PC-9 (cell line): ENCODE results near the gene MYRIP. TPM values are rescaled to one million over a fixed set of nuclear protein-coding genes. Genes with fewer than 3 reads are reported as not detected.

Experiments
- BruUV-seq: library from RNA; stranded (reverse); fragments of 400-500 nt; replicated peaks from 2 replicates; lab custom pipeline; 2021; lab: Mats Ljungman, UMichigan
- CTCF ChIA-PET: fragments of 300-600 bp; sonication (Branson Sonifier 250); formaldehyde crosslinking; loops from one replicate; lab custom pipeline; 2022; ENCODE audit warnings: antibody characterized with exemption; lab: Charles Lee
- POLR2A ChIA-PET: fragments of 300-600 bp; sonication (Branson Sonifier 250); formaldehyde crosslinking; loops from one replicate; lab custom pipeline; 2022; ENCODE audit warnings: antibody characterized with exemption; ENCODE audit not compliant: unreplicated experiment; lab: Charles Lee
- DNase-seq, 2 experiments: peaks; one replicate each; pipeline versions ENCODE4 v3.0.0 to v3.0.0-alpha.2; 2015 to 2022; ENCODE audit warnings: mixed read lengths in 1 of 2
- H2AFZ ChIP-seq: fragments of 200-600 bp; sonication (generic); 2 replicates; pipeline ENCODE4 v1.8.1; 2017; ENCODE audit warnings: antibody characterized with exemption
- H3F3A ChIP-seq: fragments of 200-600 bp; sonication (generic); 2 replicates; pipeline ENCODE4 v1.8.1; 2017; ENCODE audit warnings: antibody characterized with exemption, mild to moderate bottlenecking, low read depth; ENCODE audit not compliant: insufficient read depth
- H3K27ac ChIP-seq: fragments of 200-600 bp; sonication (generic); 2 replicates; pipeline ENCODE4 v1.6.1; 2016; ENCODE audit warnings: mixed run types
- H3K27me3 ChIP-seq: fragments of 200-600 bp; sonication (generic); 2 replicates; pipeline ENCODE4 v1.6.1; 2016; ENCODE audit warnings: low read depth, mixed run types; ENCODE audit not compliant: insufficient read depth
- H3K36me3 ChIP-seq: fragments of 200-600 bp; sonication (generic); 2 replicates; pipeline ENCODE4 v1.6.1; 2016; ENCODE audit warnings: low read depth, mixed run types
- H3K4me1 ChIP-seq: fragments of 200-600 bp; sonication (generic); replicated peaks from 2 replicates; pipeline ENCODE4 v1.6.1; 2016; ENCODE audit warnings: mixed run types; ENCODE audit not compliant: insufficient read depth
- H3K4me2 ChIP-seq: fragments of 200-600 bp; sonication (generic); 2 replicates; pipeline ENCODE4 v1.6.1; 2017; ENCODE audit warnings: mixed run types
- H3K4me3 ChIP-seq: fragments of 200-600 bp; sonication (generic); 2 replicates; pipeline ENCODE4 v1.6.1; 2016; ENCODE audit warnings: mixed run types
- H3K79me2 ChIP-seq: fragments of 200-600 bp; sonication (generic); 2 replicates; pipeline ENCODE4 v1.6.1; 2017; ENCODE audit warnings: low read depth, mixed run types
- H3K9me2 ChIP-seq: fragments of 200-600 bp; sonication (generic); 2 replicates; pipeline ENCODE4 v1.8.1; 2017; ENCODE audit warnings: mild to moderate bottlenecking; ENCODE audit not compliant: insufficient read depth
- H3K9me3 ChIP-seq: fragments of 200-600 bp; sonication (generic); 2 replicates; pipeline ENCODE4 v1.8.1; 2016; ENCODE audit warnings: low read depth; ENCODE audit not compliant: insufficient read depth
- H4K20me1 ChIP-seq: fragments of 200-600 bp; sonication (generic); 2 replicates; pipeline ENCODE4 v1.8.1; 2017; ENCODE audit not compliant: insufficient read depth
- EZH2 ChIP-seq: fragments of 200-600 bp; sonication (generic); IDR thresholded peaks from 2 replicates; pipeline ENCODE4 v1.8.0; 2017; ENCODE audit warnings: antibody characterized with exemption, low read depth
- intact Hi-C: fragments of 100-400 bp; cut with micrococcal nuclease; formaldehyde crosslinking; loops from one replicate; pipeline ENCODE4 v1.10.0; 2022; ENCODE audit not compliant: unreplicated experiment
- total RNA-seq: library from RNA; stranded (reverse); gene quantifications from 2 replicates; pipeline ENCODE4 v1.2.3, GENCODE V29; 2021
- TF ChIP-seq, protein P1 (sequence below): fragments of 200-600 bp; sonication (generic); conservative IDR thresholded peaks from 2 replicates; pipeline ENCODE4 v1.6.1; 2017; ENCODE audit warnings: mixed run types, antibody characterized with exemption, mild to moderate bottlenecking, moderate library complexity

The MYRIP gene
- total RNA-seq, 1 experiment from 2014 or later: not detected

DNA sequence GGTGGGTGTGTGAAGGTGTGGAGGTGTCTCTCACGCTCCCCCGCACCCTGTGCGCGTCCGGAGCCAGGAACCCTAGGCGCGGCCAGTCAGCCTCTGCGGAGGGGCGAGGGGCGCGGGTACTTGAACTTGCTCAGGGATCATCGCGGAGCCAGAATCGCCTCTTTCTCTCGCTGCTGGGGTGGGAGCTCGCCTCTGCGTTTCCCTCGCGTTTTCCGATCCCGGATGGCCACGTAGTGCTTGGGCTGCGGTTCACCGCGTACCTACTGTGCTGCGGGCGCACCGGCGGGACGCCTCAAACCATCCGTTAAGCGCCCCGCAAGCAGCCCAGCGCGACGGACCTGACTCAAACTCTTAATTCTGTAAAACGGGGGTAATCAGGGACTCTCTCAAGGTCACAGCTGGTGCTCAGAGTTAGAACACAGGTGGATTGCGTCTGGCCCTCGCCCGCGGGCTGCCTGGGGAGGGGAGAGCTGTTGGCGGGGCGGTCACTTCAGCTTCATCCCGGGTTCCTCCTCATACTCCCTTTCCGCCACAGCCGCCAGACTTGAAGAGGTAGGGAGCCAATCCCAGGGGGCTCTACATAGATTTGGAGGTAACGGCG, 686 bp downstream of the MYRIP start:
- Histone ChIP-seq H3K27me3 (0 out of 2 replicates have a peak, but pooled peaks cover 3% of the 10 kb centered on the region), H3K4me3 (no peak overlapping the region), H3K79me2 (no peaks in the 10 kb centered on the region), H3K9me3 (no peaks in the 10 kb centered on the region), H3K27ac (no peak overlapping the region), H3K9me2 (no peaks in the 10 kb centered on the region), H3K4me2 (no peak overlapping the region), H3F3A (no peaks in the 10 kb centered on the region), H2AFZ (no peak overlapping the region), H4K20me1 (no peaks in the 10 kb centered on the region), H3K36me3 (no peaks in the 10 kb centered on the region), H3K4me1 (no peaks in the 10 kb centered on the region)
- no peak for TF ChIP-seq EZH2
- TF ChIP-seq, protein P1, sequence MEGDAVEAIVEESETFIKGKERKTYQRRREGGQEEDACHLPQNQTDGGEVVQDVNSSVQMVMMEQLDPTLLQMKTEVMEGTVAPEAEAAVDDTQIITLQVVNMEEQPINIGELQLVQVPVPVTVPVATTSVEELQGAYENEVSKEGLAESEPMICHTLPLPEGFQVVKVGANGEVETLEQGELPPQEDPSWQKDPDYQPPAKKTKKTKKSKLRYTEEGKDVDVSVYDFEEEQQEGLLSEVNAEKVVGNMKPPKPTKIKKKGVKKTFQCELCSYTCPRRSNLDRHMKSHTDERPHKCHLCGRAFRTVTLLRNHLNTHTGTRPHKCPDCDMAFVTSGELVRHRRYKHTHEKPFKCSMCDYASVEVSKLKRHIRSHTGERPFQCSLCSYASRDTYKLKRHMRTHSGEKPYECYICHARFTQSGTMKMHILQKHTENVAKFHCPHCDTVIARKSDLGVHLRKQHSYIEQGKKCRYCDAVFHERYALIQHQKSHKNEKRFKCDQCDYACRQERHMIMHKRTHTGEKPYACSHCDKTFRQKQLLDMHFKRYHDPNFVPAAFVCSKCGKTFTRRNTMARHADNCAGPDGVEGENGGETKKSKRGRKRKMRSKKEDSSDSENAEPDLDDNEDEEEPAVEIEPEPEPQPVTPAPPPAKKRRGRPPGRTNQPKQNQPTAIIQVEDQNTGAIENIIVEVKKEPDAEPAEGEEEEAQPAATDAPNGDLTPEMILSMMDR: no peak
- ChIA-PET CTCF (no interaction called here), POLR2A (no interaction called here)
- BruUV-seq: no TSS peak
- DNase-seq: no peak
- intact Hi-C loops: no loop called here

DNA sequence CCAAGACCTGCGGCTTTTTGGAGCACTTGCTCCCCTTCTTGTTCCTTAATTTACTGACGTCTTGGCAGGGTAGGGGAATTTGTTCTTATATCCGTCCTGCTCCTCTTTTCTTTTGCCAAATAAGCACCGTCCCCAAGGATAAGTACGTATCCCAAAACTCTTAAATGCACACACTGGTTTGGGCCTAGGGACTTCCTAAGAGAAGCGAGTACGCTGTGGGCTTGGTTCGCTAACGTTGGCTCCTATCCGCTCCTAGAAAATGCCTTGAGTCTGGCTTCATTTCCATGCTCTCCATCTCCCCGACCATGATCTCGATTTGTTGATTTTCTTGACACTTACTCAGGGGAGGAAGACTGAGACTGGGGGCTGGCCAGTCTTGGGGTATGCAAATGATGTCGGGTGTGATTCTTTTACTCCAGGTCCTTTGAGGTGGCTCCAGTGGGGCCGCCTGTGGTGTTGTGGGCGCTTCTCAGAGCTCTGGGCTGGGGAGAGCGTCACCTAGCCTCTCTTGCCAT, 1.3 kb downstream of the MYRIP start:
- no peak for TF ChIP-seq EZH2
- TF ChIP-seq, protein P1: no peak
- H3K27me3 ChIP-seq: 0 out of 2 replicates have a peak, but pooled peaks cover 3% of the 10 kb centered on the region
- no TSS peak for BruUV-seq
- no peak for DNase-seq
- H3K4me1 ChIP-seq: no peaks in the 10 kb centered on the region
- H3K4me3 ChIP-seq: no peak overlapping the region
- no peak overlapping the region for H2AFZ ChIP-seq
- no peak overlapping the region for H3K4me2 ChIP-seq
- H4K20me1 ChIP-seq: no peaks in the 10 kb centered on the region
- H3K9me3 ChIP-seq: no peaks in the 10 kb centered on the region
- no peaks in the 10 kb centered on the region for H3K36me3 ChIP-seq
- H3K79me2 ChIP-seq: no peaks in the 10 kb centered on the region
- H3K9me2 ChIP-seq: no peaks in the 10 kb centered on the region
- intact Hi-C loops: no loop called here
- no peaks in the 10 kb centered on the region for H3F3A ChIP-seq
- ChIA-PET POLR2A (no interaction called here), CTCF (no interaction called here)
- no peak overlapping the region for H3K27ac ChIP-seq

DNA sequence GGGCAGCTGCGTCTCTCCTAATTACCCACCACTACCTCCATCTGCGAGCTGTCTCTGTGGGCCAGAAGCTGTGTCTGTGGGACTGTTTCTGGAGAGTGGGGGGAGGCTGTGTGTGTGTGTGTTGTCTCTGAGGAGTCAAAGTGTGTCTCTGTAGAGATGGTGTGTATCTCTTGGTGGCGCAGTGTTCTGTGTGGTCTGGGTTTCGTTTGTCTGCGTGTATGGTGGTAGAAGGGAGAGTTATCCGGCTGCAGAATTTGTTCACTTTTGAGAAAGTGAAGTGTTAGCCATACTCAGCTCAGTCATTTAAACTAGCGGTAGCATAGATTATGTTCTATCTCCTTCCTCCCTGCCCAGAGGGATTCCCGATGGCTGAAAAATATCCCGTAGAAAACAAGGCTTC, 2.2 kb downstream of the MYRIP start:
- H4K20me1 ChIP-seq: no peaks in the 10 kb centered on the region
- no peak overlapping the region for H3K4me3 ChIP-seq
- no peaks in the 10 kb centered on the region for H3K9me3 ChIP-seq
- H3K27ac ChIP-seq: no peak overlapping the region
- H3F3A ChIP-seq: no peaks in the 10 kb centered on the region
- H3K79me2 ChIP-seq: no peaks in the 10 kb centered on the region
- TF ChIP-seq EZH2: no peak
- TF ChIP-seq, protein P1: no peak
- 0 out of 2 replicates have a peak, but pooled peaks cover 3% of the 10 kb centered on the region for H3K27me3 ChIP-seq
- no peaks in the 10 kb centered on the region for H3K36me3 ChIP-seq
- H3K4me1 ChIP-seq: no peaks in the 10 kb centered on the region
- no peak for DNase-seq
- no peak overlapping the region for H2AFZ ChIP-seq
- H3K9me2 ChIP-seq: no peaks in the 10 kb centered on the region
- ChIA-PET CTCF (no interaction called here), POLR2A (no interaction called here)
- no peak overlapping the region for H3K4me2 ChIP-seq
- BruUV-seq: no TSS peak
- intact Hi-C loops: no loop called here
